Measurements from ENCODE around the gene FHOD1.

DNA sequence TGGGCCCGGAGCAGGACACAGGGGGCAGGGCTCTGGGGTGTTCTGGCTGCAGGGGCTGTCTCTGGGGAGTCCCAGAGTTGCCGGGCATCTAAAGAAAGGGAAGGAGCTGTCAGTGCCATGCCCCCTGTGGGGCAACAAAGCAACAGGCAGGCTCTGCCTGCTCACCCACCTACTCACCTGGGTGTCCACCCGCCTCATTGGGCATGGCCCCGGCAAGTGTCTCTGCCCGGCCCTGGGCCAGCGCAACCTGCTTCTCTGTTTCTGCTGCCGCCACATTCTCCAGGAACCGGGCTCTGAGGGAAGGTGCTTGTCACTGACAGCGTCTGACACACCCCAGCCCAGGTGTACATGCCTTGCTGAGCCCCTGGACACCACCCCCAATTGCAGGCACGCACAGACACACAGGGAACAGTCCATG lies 13.1 kb downstream of the FHOD1 start:
- TF ChIP-seq, protein P1, sequence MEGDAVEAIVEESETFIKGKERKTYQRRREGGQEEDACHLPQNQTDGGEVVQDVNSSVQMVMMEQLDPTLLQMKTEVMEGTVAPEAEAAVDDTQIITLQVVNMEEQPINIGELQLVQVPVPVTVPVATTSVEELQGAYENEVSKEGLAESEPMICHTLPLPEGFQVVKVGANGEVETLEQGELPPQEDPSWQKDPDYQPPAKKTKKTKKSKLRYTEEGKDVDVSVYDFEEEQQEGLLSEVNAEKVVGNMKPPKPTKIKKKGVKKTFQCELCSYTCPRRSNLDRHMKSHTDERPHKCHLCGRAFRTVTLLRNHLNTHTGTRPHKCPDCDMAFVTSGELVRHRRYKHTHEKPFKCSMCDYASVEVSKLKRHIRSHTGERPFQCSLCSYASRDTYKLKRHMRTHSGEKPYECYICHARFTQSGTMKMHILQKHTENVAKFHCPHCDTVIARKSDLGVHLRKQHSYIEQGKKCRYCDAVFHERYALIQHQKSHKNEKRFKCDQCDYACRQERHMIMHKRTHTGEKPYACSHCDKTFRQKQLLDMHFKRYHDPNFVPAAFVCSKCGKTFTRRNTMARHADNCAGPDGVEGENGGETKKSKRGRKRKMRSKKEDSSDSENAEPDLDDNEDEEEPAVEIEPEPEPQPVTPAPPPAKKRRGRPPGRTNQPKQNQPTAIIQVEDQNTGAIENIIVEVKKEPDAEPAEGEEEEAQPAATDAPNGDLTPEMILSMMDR (IDR thresholded peaks at IDR 0.05), result no peak
- no peak for TF ChIP-seq POLR2A (IDR thresholded peaks at IDR 0.05)
